Measurements from ENCODE around the gene LAMTOR4.

LAMTOR4 gene

DNA sequence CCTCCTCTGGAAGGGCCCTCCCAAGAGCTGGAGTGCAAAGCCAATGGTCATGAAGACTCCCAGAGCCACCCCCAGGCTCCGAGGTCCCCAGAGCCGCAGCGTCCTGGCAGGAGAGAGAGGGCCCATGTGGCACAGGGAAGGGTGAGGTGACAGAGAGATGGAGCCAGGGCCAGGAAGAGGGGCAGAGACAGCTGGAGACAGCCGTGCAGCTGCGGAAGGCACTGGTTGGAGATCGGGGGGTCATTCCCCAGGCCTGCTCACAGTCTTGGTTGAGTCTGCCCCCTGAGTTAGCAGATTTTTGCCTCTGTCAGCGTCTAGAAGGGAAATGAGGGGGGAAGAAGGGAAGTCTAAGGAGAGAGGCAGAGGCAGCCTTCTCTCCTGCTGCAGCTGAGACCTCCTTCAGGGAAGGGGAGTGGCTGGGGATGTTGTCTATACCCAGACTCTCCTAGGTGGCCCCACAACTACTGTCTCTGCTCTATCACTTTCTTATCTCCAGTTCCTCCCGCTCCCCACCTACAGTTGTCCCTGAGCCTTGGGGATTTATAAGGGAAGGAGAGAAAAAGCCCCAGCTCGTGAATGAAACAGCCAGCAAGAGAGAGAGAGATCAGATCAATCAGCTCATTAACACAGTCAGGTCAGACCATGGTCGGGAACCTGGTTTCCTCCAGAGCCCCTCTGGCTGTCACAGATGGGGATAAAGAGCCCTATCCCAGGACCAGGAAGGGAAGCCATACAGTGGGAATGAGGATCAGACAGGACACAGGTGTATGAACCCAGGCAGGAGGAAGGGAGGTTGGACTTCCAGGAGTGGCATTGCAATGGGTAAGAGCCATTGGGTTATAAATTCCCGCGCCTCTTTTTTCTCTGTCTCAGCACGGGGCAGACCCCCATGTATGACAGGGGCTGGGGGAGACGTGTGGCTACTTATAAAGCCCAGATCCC, 18.5 kb downstream of the LAMTOR4 start:
- CTCF ChIA-PET, result interaction anchor here (1.2 to 2.7 kb wide), 7 partner anchors 9 to 51 kb away, joined by 3 to 12 read pairs (median 7); partner anchors contain the start of genes GPC2, STAG3 and TRAPPC14
- DNase-seq (ENCODE audit: low read depth, low spot score), result no peak
- POLR2A ChIA-PET, result interaction anchor here (1.4 kb wide), 1 partner anchor 11 kb away, joined by 5 read pairs; no protein-coding TSS in a partner anchor
- TF ChIP-seq, protein P1, sequence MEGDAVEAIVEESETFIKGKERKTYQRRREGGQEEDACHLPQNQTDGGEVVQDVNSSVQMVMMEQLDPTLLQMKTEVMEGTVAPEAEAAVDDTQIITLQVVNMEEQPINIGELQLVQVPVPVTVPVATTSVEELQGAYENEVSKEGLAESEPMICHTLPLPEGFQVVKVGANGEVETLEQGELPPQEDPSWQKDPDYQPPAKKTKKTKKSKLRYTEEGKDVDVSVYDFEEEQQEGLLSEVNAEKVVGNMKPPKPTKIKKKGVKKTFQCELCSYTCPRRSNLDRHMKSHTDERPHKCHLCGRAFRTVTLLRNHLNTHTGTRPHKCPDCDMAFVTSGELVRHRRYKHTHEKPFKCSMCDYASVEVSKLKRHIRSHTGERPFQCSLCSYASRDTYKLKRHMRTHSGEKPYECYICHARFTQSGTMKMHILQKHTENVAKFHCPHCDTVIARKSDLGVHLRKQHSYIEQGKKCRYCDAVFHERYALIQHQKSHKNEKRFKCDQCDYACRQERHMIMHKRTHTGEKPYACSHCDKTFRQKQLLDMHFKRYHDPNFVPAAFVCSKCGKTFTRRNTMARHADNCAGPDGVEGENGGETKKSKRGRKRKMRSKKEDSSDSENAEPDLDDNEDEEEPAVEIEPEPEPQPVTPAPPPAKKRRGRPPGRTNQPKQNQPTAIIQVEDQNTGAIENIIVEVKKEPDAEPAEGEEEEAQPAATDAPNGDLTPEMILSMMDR (IDR thresholded peaks at IDR 0.05; ENCODE audit: insufficient read depth, low read length, missing control alignments), result no peak
- no peak overlapping the region; the same call in 1 of the 2 replicates for H3K4me3 ChIP-seq (ENCODE audit: low read depth, low read length)

GRCh38 chr7:100167912-100168323, 19.2 kb downstream of the LAMTOR4 start:
- no peak for DNase-seq (ENCODE audit: low read depth, low spot score)
- ChIA-PET POLR2A (interaction anchor here (0.6 to 1.4 kb wide), 3 partner anchors 10 to 34 kb away, joined by 4 to 8 read pairs (median 5); partner anchors contain the start of genes GPC2 and STAG3), CTCF (interaction anchor here (0.7 to 2.7 kb wide), 8 partner anchors 8 to 50 kb away, joined by 3 to 12 read pairs (median 6); partner anchors contain the start of genes GPC2, STAG3 and TRAPPC14)
- H3K4me3 ChIP-seq (ENCODE audit: low read depth, low read length), result peak overlapping the region; percentile 52
- TF ChIP-seq, protein P1 (IDR thresholded peaks at IDR 0.05; ENCODE audit: insufficient read depth, low read length, missing control alignments), result no peak

- POLR2A ChIA-PET, result no interaction called here
- H3K4me3 ChIP-seq (ENCODE audit: low read depth, low read length), result no peak overlapping the region
- CTCF ChIA-PET, result interaction anchor here (2.7 kb wide), 1 partner anchor 14 kb away, joined by 10 read pairs; no protein-coding TSS in a partner anchor
- TF ChIP-seq, protein P1 (IDR thresholded peaks at IDR 0.05; ENCODE audit: insufficient read depth, low read length, missing control alignments), result no peak
- DNase-seq (ENCODE audit: low read depth, low spot score), result no peak
Observed at GRCh38 chr7:100169147-100169850, 20.6 kb downstream of the LAMTOR4 start.

- TF ChIP-seq, protein P1 (IDR thresholded peaks at IDR 0.05; ENCODE audit: insufficient read depth, low read length, missing control alignments), result no peak
- ChIA-PET POLR2A (no interaction called here), CTCF (interaction anchor here (2.0 kb wide), 1 partner anchor 38 kb away, joined by 13 read pairs; no protein-coding TSS in a partner anchor)
- no peak overlapping the region for H3K4me3 ChIP-seq (ENCODE audit: low read depth, low read length)
- no peak for DNase-seq (ENCODE audit: low read depth, low spot score)
Observed at GRCh38 chr7:100170101-100170897, 21.6 kb downstream of the LAMTOR4 start.

DNA sequence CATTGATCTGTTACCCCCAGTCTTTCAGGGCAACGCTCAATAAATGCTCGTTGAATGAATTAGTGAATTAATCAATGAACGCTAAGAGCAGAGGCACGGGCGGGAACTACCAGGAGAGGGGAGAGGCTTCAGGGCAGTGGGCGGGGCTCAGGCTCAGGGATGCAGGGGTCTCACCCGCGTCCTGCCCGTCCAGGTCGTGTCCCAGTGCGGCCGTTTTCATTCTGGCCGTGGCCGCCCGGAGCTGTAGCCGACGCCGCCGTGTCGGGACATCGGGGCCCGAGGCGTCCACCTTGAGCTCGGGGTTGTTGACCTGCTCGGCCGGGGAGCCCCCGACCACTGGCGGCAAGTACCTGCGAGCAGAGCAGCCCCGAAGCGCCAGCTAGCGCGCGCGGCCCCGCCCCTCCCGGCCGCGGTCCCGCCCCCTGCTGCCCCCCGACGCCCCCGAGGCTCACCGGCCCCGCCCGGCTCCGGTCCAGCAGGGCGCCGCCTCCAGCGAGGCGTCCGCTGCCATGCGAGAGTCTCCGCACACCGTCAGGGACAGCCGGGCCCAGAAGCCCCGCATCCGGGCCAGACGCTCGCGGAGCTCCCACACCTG, 22.5 kb downstream of the LAMTOR4 start:
- ChIA-PET CTCF (interaction anchor here (1.9 to 2.0 kb wide), 2 partner anchors 39 to 46 kb away, joined by 6 to 13 read pairs; no protein-coding TSS in a partner anchor), POLR2A (no interaction called here)
- TF ChIP-seq, protein P1 (IDR thresholded peaks at IDR 0.05; ENCODE audit: insufficient read depth, low read length, missing control alignments), result no peak
- no peak for DNase-seq (ENCODE audit: low read depth, low spot score)
- H3K4me3 ChIP-seq (ENCODE audit: low read depth, low read length), result no peak overlapping the region; the same call in 1 of the 2 replicates

All from AG04449 (cell line).